WTC11 (cell line): ENCODE results near the gene GPR153. TPM values are rescaled to one million over a fixed set of nuclear protein-coding genes. Genes with fewer than 3 reads are reported as not detected.

Source experiments
- EMX1 ChIP-seq: fragments of 250-450 bp; sonication (Bioruptor Pico); IDR thresholded peaks from 2 replicates; pipeline ENCODE4 v1.8.0; 2021; ENCODE audit warnings: mild to moderate bottlenecking
- ETV6 ChIP-seq: sonication (generic); formaldehyde crosslinking; IDR thresholded peaks from 2 replicates; pipeline ENCODE4 v1.8.1; 2022; ENCODE audit warnings: mild to moderate bottlenecking, missing genetic modification reagents
- FOXJ3 ChIP-seq: sonication (generic); formaldehyde crosslinking; IDR thresholded peaks from 2 replicates; pipeline ENCODE4 v1.9.0; 2021; ENCODE audit warnings: missing genetic modification reagents, mild to moderate bottlenecking, borderline replicate concordance
- FOXK1 ChIP-seq: sonication (generic); formaldehyde crosslinking; IDR thresholded peaks from 2 replicates; pipeline ENCODE4 v1.8.0; 2022; ENCODE audit warnings: mild to moderate bottlenecking, moderate library complexity, missing genetic modification reagents
- IRF2 ChIP-seq: sonication (generic); formaldehyde crosslinking; IDR thresholded peaks from 2 replicates; pipeline ENCODE4 v1.8.0; 2022; ENCODE audit warnings: low read depth, missing genetic modification reagents, borderline replicate concordance
- MYBL2 ChIP-seq: sonication (generic); formaldehyde crosslinking; IDR thresholded peaks from 2 replicates; pipeline ENCODE4 v1.8.1; 2023; ENCODE audit warnings: mild to moderate bottlenecking, moderate library complexity, missing genetic modification reagents
- NFE2L1 ChIP-seq: sonication (generic); formaldehyde crosslinking; IDR thresholded peaks from 2 replicates; pipeline ENCODE4 v1.8.1; 2023; ENCODE audit warnings: missing genetic modification reagents
- SOX15 ChIP-seq: fragments of 250-450 bp; sonication (Bioruptor Pico); IDR thresholded peaks from 2 replicates; pipeline ENCODE4 v1.9.0; 2021; ENCODE audit warnings: mild to moderate bottlenecking
- ZBTB21 ChIP-seq: sonication (generic); formaldehyde crosslinking; IDR thresholded peaks from 2 replicates; pipeline ENCODE4 v1.8.1; 2023; ENCODE audit warnings: mild to moderate bottlenecking, missing genetic modification reagents, borderline replicate concordance
- ZNF317 ChIP-seq: sonication (generic); formaldehyde crosslinking; IDR thresholded peaks from 2 replicates; pipeline ENCODE4 v1.8.1; 2023; ENCODE audit warnings: low read depth, mild to moderate bottlenecking, moderate library complexity, missing genetic modification reagents, borderline replicate concordance
- total RNA-seq: library from RNA; stranded (reverse); gene quantifications from 3 replicates; pipeline ENCODE4 v1.2.3, GENCODE V29; 2021
- TF ChIP-seq, protein P1 (sequence below): sonication (generic); formaldehyde crosslinking; IDR thresholded peaks from 2 replicates; pipeline ENCODE4 v1.8.1; 2022; ENCODE audit warnings: mild to moderate bottlenecking, missing genetic modification reagents, moderate library complexity, borderline replicate concordance
- TF ChIP-seq, protein P2 (sequence below): sonication (generic); formaldehyde crosslinking; IDR thresholded peaks from 2 replicates; pipeline ENCODE4 v1.8.1; 2023; ENCODE audit warnings: mild to moderate bottlenecking, missing genetic modification reagents
- TF ChIP-seq, protein P3 (sequence below): sonication (generic); formaldehyde crosslinking; conservative IDR thresholded peaks from 2 replicates; pipeline ENCODE4 v1.8.1; 2023; ENCODE audit warnings: mild to moderate bottlenecking, low read depth, missing genetic modification reagents, moderate library complexity
- TF ChIP-seq, protein P4 (sequence below): fragments of 200-600 bp; IDR thresholded peaks from 2 replicates; pipeline ENCODE4 v1.8.0; 2022; ENCODE audit warnings: antibody characterized with exemption
- TF ChIP-seq, protein P5 (sequence below): sonication (generic); formaldehyde crosslinking; IDR thresholded peaks from 2 replicates; pipeline ENCODE4 v1.8.0; 2022; ENCODE audit warnings: mild to moderate bottlenecking, missing genetic modification reagents
- TF ChIP-seq, protein P6 (sequence below): sonication (generic); formaldehyde crosslinking; IDR thresholded peaks from 2 replicates; pipeline ENCODE4 v1.8.1; 2022; ENCODE audit warnings: mild to moderate bottlenecking, moderate library complexity, missing genetic modification reagents
- TF ChIP-seq, protein P7 (sequence below): sonication (generic); formaldehyde crosslinking; IDR thresholded peaks from 2 replicates; pipeline ENCODE4 v1.8.0; 2023; ENCODE audit warnings: mild to moderate bottlenecking, missing genetic modification reagents
- TF ChIP-seq, protein P8 (sequence below): sonication (generic); formaldehyde crosslinking; IDR thresholded peaks from 2 replicates; pipeline ENCODE4 v1.8.1; 2023; ENCODE audit warnings: mild to moderate bottlenecking, moderate library complexity, missing genetic modification reagents
- TF ChIP-seq, protein P9 (sequence below): fragments of 250-450 bp; sonication (Bioruptor Pico); IDR thresholded peaks from 2 replicates; pipeline ENCODE4 v1.9.0; 2021; ENCODE audit warnings: moderate library complexity, mild to moderate bottlenecking, inconsistent platforms, borderline replicate concordance

Gene GPR153
- total RNA-seq, 1 experiment from 2014 or later: 13.4 TPM

DNA sequence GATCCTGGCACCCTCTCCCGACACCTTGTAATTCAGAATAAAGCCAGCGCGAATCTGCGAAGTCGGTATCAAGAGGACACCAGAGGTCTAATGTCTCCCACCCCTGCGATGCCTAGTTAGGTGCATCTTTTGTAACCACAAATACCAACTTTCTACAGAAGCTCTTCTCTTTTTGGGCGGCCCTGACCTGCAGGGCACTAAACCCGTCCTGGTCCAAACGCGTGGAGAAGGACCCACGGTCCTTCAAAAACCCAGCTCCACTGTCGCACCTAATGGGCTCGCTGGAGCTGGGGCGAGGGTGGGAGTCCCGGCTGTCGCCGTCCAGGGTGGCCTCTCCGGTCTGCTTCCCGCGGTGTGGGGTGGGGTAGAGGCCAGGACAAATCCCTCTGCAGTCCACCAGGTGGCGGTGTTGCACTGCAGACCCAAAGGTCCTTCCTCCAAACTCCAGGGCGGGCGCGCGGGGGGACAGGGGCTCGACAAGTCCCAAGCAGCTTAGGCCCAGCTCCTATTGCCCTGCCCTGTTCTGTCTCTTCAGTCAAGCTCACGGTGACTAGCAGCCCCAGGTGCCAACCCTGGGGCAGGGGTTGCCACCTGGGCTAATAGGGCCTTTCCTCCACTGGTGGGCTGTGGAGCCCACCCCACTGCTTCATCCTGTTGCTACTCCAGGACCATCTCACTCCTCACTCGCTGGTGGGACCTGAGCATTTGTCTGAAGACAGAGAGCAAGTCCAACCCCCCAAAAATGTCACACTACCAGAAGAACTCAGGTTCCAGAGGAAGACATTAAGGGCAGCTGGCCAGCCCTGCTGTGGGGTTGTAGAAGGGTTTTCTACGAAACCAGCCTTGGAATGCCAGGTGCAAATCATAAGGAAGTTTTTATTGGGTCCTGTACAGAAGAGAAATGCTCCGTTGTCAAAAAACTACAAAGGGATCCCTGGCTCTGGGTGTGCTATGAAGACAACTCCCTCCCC lies 14.1 kb downstream of the GPR153 start (continued):
- TF ChIP-seq, protein P1, sequence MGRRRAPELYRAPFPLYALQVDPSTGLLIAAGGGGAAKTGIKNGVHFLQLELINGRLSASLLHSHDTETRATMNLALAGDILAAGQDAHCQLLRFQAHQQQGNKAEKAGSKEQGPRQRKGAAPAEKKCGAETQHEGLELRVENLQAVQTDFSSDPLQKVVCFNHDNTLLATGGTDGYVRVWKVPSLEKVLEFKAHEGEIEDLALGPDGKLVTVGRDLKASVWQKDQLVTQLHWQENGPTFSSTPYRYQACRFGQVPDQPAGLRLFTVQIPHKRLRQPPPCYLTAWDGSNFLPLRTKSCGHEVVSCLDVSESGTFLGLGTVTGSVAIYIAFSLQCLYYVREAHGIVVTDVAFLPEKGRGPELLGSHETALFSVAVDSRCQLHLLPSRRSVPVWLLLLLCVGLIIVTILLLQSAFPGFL: no peak
- TF ChIP-seq SOX15 (no peak), ETV6 (CRISPR knock-in tag) (no peak; the same call in 1 of the 2 replicates), MYBL2 (no peak), IRF2 (CRISPR knock-in tag) (no peak), ZBTB21 (CRISPR knock-in tag) (no peak), NFE2L1 (no peak), FOXJ3 (CRISPR knock-in tag) (no peak), EMX1 (CRISPR knock-in tag) (peak; percentile 24; the same call in 1 of the 2 replicates), ZNF317 (CRISPR knock-in tag) (no peak), FOXK1 (CRISPR knock-in tag) (no peak)
- TF ChIP-seq, protein P2, sequence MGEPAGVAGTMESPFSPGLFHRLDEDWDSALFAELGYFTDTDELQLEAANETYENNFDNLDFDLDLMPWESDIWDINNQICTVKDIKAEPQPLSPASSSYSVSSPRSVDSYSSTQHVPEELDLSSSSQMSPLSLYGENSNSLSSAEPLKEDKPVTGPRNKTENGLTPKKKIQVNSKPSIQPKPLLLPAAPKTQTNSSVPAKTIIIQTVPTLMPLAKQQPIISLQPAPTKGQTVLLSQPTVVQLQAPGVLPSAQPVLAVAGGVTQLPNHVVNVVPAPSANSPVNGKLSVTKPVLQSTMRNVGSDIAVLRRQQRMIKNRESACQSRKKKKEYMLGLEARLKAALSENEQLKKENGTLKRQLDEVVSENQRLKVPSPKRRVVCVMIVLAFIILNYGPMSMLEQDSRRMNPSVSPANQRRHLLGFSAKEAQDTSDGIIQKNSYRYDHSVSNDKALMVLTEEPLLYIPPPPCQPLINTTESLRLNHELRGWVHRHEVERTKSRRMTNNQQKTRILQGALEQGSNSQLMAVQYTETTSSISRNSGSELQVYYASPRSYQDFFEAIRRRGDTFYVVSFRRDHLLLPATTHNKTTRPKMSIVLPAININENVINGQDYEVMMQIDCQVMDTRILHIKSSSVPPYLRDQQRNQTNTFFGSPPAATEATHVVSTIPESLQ (CRISPR knock-in tag): no peak
- TF ChIP-seq, protein P3, sequence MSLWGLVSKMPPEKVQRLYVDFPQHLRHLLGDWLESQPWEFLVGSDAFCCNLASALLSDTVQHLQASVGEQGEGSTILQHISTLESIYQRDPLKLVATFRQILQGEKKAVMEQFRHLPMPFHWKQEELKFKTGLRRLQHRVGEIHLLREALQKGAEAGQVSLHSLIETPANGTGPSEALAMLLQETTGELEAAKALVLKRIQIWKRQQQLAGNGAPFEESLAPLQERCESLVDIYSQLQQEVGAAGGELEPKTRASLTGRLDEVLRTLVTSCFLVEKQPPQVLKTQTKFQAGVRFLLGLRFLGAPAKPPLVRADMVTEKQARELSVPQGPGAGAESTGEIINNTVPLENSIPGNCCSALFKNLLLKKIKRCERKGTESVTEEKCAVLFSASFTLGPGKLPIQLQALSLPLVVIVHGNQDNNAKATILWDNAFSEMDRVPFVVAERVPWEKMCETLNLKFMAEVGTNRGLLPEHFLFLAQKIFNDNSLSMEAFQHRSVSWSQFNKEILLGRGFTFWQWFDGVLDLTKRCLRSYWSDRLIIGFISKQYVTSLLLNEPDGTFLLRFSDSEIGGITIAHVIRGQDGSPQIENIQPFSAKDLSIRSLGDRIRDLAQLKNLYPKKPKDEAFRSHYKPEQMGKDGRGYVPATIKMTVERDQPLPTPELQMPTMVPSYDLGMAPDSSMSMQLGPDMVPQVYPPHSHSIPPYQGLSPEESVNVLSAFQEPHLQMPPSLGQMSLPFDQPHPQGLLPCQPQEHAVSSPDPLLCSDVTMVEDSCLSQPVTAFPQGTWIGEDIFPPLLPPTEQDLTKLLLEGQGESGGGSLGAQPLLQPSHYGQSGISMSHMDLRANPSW (CRISPR knock-in tag): no peak
- TF ChIP-seq, protein P4, sequence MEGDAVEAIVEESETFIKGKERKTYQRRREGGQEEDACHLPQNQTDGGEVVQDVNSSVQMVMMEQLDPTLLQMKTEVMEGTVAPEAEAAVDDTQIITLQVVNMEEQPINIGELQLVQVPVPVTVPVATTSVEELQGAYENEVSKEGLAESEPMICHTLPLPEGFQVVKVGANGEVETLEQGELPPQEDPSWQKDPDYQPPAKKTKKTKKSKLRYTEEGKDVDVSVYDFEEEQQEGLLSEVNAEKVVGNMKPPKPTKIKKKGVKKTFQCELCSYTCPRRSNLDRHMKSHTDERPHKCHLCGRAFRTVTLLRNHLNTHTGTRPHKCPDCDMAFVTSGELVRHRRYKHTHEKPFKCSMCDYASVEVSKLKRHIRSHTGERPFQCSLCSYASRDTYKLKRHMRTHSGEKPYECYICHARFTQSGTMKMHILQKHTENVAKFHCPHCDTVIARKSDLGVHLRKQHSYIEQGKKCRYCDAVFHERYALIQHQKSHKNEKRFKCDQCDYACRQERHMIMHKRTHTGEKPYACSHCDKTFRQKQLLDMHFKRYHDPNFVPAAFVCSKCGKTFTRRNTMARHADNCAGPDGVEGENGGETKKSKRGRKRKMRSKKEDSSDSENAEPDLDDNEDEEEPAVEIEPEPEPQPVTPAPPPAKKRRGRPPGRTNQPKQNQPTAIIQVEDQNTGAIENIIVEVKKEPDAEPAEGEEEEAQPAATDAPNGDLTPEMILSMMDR: peak; percentile 99
- TF ChIP-seq, protein P5, sequence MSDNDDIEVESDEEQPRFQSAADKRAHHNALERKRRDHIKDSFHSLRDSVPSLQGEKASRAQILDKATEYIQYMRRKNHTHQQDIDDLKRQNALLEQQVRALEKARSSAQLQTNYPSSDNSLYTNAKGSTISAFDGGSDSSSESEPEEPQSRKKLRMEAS (CRISPR knock-in tag): no peak; the same call in 1 of the 2 replicates
- TF ChIP-seq, protein P6, sequence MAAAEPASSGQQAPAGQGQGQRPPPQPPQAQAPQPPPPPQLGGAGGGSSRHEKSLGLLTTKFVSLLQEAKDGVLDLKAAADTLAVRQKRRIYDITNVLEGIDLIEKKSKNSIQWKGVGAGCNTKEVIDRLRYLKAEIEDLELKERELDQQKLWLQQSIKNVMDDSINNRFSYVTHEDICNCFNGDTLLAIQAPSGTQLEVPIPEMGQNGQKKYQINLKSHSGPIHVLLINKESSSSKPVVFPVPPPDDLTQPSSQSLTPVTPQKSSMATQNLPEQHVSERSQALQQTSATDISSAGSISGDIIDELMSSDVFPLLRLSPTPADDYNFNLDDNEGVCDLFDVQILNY (CRISPR knock-in tag): no peak
- TF ChIP-seq, protein P7, sequence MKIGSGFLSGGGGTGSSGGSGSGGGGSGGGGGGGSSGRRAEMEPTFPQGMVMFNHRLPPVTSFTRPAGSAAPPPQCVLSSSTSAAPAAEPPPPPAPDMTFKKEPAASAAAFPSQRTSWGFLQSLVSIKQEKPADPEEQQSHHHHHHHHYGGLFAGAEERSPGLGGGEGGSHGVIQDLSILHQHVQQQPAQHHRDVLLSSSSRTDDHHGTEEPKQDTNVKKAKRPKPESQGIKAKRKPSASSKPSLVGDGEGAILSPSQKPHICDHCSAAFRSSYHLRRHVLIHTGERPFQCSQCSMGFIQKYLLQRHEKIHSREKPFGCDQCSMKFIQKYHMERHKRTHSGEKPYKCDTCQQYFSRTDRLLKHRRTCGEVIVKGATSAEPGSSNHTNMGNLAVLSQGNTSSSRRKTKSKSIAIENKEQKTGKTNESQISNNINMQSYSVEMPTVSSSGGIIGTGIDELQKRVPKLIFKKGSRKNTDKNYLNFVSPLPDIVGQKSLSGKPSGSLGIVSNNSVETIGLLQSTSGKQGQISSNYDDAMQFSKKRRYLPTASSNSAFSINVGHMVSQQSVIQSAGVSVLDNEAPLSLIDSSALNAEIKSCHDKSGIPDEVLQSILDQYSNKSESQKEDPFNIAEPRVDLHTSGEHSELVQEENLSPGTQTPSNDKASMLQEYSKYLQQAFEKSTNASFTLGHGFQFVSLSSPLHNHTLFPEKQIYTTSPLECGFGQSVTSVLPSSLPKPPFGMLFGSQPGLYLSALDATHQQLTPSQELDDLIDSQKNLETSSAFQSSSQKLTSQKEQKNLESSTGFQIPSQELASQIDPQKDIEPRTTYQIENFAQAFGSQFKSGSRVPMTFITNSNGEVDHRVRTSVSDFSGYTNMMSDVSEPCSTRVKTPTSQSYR (CRISPR knock-in tag): no peak
- TF ChIP-seq, protein P8, sequence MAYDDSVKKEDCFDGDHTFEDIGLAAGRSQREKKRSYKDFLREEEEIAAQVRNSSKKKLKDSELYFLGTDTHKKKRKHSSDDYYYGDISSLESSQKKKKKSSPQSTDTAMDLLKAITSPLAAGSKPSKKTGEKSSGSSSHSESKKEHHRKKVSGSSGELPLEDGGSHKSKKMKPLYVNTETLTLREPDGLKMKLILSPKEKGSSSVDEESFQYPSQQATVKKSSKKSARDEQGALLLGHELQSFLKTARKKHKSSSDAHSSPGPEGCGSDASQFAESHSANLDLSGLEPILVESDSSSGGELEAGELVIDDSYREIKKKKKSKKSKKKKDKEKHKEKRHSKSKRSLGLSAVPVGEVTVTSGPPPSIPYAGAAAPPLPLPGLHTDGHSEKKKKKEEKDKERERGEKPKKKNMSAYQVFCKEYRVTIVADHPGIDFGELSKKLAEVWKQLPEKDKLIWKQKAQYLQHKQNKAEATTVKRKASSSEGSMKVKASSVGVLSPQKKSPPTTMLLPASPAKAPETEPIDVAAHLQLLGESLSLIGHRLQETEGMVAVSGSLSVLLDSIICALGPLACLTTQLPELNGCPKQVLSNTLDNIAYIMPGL: no peak
- TF ChIP-seq, protein P9, sequence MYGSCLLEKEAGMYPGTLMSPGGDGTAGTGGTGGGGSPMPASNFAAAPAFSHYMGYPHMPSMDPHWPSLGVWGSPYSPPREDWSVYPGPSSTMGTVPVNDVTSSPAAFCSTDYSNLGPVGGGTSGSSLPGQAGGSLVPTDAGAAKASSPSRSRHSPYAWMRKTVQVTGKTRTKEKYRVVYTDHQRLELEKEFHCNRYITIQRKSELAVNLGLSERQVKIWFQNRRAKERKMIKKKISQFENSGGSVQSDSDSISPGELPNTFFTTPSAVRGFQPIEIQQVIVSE (CRISPR knock-in tag): no peak
